HEK293 (cell line): ENCODE results near the gene PFKL.

ENCODE experiments used
- CTCF ChIP-seq: fragments of 450-650 bp; formaldehyde crosslinking; IDR thresholded peaks from 2 replicates; pipeline ENCODE4 v1.5.1; 2016; ENCODE audit warnings: missing biosample characterization, missing genetic modification characterization
- ZNF121 ChIP-seq: fragments of 450-650 bp; formaldehyde crosslinking; IDR thresholded peaks from 2 replicates; pipeline ENCODE4 v1.5.1; 2016; ENCODE audit warnings: missing biosample characterization, missing genetic modification characterization
- ZNF140 ChIP-seq: fragments of 450-650 bp; formaldehyde crosslinking; IDR thresholded peaks from 2 replicates; pipeline ENCODE4 v1.5.1; 2016; ENCODE audit warnings: missing biosample characterization, missing genetic modification characterization

- TF ChIP-seq CTCF (tag by site-specific recombination) (no peak), ZNF140 (tag by site-specific recombination) (no peak), ZNF121 (tag by site-specific recombination) (no peak)
Measured at GRCh38 chr21:44269090-44269489, 30.8 kb upstream of the PFKL start.
